GM21619 (cell line): ENCODE data around the gene TTLL10.

Experiments
- ATAC-seq: cut with Tn5 transposase; IDR thresholded peaks from one replicate; pipeline ENCODE4 v1.9.1; 2021; ENCODE audit not compliant: unreplicated experiment

The TTLL10 gene

GRCh38 chr1:1157426-1157913 lies 16.2 kb upstream of the TTLL10 start:
- ATAC-seq, result peak; percentile 48

GRCh38 chr1:1157914-1158710 lies 15.6 kb upstream of the TTLL10 start:
- peak; percentile 41 for ATAC-seq

GRCh38 chr1:1160281-1160930 lies 13.3 kb upstream of the TTLL10 start:
- no peak for ATAC-seq

- ATAC-seq, result no peak
Observed at GRCh38 chr1:1161078-1161682, 12.5 kb upstream of the TTLL10 start.

GRCh38 chr1:1161683-1162079 lies 12.0 kb upstream of the TTLL10 start:
- no peak for ATAC-seq

- no peak for ATAC-seq
Observed at GRCh38 chr1:1162597-1163537, 10.8 kb upstream of the TTLL10 start.

- ATAC-seq, result no peak
Observed at GRCh38 chr1:1163538-1164070, 10.1 kb upstream of the TTLL10 start.

DNA sequence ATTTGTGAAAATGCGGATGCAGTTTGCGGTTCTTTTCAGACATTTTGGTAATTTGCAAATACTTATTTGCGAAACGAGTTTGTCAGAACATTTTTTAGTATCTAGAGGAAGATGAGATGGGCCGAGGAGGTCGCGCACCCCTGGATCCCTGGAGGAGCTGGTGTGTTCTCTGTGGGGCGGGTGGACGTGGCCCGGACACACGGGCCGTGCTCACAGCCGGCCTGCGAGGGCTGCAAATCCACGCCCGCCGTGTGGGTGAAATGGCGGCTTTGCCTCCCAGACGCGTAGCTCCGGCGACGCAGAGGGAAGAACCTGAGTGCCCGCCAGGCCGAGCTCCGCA lies 9.3 kb upstream of the TTLL10 start:
- ATAC-seq, result no peak

DNA sequence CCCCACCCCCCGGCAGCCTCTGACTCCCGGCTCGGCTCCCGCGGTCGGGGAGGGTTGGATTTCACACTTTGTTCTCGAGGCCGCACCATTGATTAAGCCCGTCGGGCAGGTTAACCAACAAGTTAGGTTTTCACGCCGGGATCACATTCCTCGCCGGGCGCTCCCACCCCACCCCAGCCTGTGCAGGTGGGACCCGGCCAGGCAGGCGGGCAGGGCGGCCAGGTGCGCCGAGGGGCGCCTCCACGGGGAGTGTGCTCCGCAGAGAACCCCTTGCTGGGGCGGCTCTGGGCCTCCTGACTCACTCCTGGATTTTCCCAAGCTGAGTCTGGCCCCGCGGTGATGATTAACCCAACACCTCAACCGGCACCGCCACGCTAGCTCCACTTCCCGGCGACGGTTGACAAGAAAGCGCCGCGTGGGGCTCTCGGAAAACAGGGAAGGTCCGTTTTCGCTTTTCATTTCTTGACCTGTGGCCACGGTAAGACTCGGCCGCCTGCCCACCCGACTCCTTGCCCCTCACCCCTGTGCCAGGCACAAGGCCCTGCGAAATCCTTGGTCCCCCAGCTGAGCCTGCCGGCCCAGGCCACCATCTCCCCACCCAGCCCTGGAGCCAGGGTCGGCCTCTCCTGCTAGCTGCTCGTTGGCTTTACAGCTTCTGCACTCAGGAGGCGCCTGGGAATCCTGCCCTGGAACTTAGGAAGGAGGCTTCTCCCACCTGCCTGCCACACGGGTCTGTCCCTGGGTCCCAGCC lies 8.8 kb upstream of the TTLL10 start:
- ATAC-seq, result no peak

DNA sequence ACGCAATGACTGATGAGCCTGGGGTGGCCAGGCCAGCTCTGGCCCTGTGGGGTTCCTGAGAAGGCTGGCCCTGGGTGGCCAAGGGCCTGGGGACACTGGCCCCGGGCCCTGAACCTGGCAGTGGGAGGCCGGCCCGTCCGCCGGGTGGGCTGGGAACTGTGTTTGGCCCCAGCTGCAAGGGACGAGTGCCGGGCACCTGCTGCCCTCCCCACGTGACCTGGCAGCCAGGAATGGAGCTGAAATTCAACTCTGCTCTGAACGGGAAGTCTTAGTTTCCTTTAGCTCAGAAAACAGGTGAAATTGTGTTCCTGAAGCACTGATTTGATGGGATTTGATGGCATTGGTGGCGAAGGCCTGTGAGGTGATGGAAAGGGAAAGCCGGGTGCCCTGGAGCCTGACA lies 8.2 kb upstream of the TTLL10 start:
- ATAC-seq, result no peak

- no peak for ATAC-seq
Observed at GRCh38 chr1:1165900-1166421, 7.7 kb upstream of the TTLL10 start.

- no peak for ATAC-seq
Observed at GRCh38 chr1:1166642-1167397, 6.9 kb upstream of the TTLL10 start.

- no peak for ATAC-seq
Observed at GRCh38 chr1:1167398-1167821, 6.3 kb upstream of the TTLL10 start.

- ATAC-seq, result no peak
Observed at GRCh38 chr1:1167841-1168450, 5.7 kb upstream of the TTLL10 start.

GRCh38 chr1:1168451-1169411 lies 4.9 kb upstream of the TTLL10 start:
- no peak for ATAC-seq

- ATAC-seq, result no peak
Observed at GRCh38 chr1:1169429-1170214, 4.1 kb upstream of the TTLL10 start.
